KOPT-K1 (cell line): ENCODE results near the gene FGFRL1.

Experiments used
- H3K27ac ChIP-seq: fragments of 200-600 bp; sonication (generic); 2 replicates; pipeline ENCODE4 v1.5.1; 2016; ENCODE audit warnings: antibody characterized with exemption, mild to moderate bottlenecking, low read depth, low read length; ENCODE audit not compliant: poor library complexity, severe bottlenecking
- H3K36me3 ChIP-seq: fragments of 200-600 bp; sonication (generic); 2 replicates; pipeline ENCODE4 v1.5.1; 2017; ENCODE audit warnings: antibody characterized with exemption, mild to moderate bottlenecking, low read length, moderate library complexity; ENCODE audit not compliant: insufficient read depth
- H3K9me3 ChIP-seq: fragments of 200-600 bp; sonication (generic); 2 replicates; pipeline ENCODE4 v1.5.1; 2017; ENCODE audit warnings: antibody characterized with exemption, low read length, mild to moderate bottlenecking; ENCODE audit not compliant: insufficient read depth, poor library complexity, severe bottlenecking

Gene FGFRL1, protein sequence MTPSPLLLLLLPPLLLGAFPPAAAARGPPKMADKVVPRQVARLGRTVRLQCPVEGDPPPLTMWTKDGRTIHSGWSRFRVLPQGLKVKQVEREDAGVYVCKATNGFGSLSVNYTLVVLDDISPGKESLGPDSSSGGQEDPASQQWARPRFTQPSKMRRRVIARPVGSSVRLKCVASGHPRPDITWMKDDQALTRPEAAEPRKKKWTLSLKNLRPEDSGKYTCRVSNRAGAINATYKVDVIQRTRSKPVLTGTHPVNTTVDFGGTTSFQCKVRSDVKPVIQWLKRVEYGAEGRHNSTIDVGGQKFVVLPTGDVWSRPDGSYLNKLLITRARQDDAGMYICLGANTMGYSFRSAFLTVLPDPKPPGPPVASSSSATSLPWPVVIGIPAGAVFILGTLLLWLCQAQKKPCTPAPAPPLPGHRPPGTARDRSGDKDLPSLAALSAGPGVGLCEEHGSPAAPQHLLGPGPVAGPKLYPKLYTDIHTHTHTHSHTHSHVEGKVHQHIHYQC

DNA sequence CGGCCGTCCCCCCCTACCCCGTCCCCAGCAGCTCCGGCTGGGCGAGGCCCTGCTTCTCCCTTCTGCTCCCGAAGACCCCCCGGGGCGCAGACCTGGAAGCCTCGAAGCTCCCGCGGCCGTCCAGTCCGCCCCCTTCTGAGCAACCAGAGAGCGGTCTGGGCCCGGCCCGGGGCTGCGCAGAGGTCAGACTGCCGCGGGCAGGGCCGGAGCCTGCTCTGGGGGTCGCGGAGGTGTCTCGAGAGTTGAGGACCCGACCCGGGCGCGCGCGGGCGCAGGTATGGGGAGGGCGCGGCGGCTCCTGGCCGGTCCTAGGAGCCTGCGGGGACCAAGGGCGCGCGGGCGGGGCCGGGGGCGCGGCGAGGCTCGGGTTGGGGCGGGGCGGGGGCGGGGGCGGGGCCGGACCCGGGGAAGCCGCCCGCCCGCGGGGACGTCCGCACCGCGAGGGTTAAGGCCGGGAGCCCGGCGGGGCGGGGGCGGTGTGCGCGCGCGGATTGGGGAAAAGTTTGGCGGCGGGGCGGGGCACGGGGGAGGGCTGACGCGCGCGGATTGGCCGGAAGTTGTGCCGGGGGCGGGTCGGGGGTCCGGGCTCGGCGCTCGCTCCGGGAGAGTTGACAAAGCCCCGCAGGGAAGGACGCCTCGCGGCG lies at the start of gene FGFRL1:
Gene FGFRL1, plus strand, starts transcription at position 605 of the 644 bp plus-strand sequence. CDS start 860 bp downstream, outside the sequence.
- Histone ChIP-seq H3K27ac (no peak within 1 kb of the TSS), H3K9me3 (no peaks in the 10 kb centered on the region), H3K36me3 (no peaks in the 10 kb centered on the region)

DNA sequence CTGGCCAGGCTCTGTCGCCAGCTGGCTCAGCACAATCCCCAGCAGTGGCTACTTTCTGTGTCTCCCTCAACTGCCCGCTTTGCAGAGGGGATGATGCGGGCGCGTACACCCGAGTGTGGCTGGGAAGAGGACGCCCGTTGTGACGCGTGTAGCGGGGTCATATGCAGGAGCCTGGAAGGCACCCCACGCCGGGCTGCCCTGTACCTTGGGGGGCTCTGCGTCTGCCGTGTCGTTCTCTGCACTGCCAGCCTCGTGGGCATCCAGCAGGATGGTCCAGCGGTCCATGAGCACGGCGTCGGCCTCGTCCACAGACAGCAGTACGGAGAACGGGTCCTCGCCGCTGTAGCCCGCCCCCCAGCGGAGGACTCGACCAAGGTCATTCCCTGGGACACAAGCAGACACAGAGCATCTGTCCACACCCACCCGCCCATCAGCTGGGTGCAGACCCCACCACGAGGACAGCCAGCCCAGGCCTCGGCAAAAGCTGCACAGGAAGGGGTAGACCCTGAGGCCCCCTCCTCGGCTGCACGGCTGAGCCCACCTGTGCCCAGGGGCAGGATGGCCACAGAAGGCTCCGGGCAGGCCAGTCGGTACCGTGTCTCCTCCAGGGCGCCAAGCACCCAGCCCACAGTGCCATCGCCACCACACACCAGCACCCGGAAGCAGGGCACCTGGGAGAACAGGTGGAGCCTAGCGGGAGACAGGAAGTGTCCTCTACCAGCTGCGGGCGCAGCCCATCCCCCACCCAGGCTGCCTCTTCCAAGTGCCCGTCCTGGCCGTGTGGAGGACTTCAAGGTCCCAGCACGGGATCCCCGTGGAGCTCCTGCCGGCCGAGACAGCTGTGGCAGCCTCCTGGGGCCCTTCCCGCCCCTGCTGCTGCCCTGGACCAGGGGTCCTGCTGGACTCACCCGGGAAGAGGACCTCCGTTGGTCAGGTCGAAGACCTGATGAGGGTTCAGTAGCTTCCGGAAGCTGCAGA lies 48.9 kb upstream of the FGFRL1 start:
- Histone ChIP-seq H3K36me3 (peaks cover 93% of the 10 kb centered on the region), H3K9me3 (no peaks in the 10 kb centered on the region), H3K27ac (no peak overlapping the region)

DNA sequence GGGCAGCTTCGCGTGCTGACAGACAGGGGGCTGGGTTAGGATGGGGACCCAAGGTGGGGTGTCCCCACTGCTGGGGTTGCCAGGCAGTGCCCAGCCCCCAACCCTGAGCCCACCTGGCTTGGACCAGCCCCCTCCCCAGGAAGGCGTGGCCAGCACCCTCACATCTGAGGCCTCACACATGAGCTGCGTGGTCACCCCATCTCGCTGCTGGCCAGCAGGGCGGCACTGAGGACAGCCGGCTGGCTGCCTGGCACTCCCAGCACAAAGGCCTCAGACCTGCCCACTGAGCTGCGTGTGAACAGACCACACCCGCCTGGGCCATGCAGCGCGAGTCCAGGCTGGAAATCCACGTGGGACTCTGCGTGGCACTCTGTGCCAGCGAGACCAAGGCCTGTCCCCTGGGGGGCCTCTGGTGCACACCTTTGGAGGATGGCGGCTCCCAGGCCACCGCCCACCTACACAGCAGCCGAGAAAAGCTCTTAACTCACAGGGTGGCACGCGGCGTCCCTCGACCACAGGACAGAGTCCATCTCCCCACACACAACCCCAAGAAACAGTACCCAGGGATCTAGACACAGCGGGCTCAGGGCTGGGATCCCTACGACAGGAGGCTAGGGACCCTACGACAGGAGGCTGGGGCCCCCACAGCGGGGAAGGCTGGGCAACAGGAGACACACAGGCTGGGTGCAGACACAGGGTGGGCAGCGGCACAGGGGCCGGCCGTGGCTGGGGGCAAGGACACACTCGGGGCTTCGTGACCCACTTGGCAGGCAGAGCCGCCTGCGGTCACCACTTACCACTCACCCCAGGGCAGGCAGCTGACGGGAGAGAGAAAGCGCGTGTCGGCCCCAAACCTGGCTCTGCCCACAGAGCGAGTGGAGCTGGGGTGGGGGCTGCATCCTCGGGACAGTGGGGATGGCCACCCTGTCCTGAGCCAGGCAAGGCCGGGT lies 47.9 kb upstream of the FGFRL1 start:
- no peaks in the 10 kb centered on the region for H3K9me3 ChIP-seq
- H3K27ac ChIP-seq: no peak overlapping the region
- H3K36me3 ChIP-seq: peaks cover 83% of the 10 kb centered on the region

DNA sequence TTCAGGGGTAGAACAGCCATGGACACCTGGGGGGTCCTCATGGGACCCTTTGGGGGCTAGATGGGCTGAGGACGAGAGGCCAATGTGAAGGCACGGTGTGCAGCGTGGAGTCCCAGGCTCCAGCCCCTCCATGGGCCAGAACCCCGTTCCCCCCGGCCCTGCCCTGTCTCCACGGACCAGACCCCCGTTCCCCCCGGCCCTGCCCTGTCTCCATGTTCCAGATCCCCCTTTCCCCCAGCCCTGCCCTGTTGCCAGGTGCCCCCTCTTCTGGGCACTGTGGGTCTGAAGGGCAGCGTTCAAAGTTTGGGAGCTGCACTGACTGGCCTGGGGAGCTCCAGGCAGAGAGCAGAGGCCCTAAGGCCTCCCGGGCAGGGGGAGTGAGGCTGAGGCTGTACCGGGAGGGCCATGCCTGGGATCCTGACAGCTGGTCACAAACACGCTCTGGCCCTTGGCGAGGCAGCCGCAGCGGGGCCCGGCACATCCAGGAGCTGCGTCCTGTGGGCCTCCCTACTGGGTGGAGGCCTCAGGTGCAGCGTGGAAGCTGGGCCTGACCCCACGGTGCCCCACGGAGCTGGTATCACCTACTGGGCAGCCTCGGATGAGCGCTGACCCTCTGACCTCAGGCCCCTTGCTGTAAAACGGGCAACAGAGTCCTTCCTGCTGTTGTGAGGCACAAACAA lies 46.9 kb upstream of the FGFRL1 start:
- Histone ChIP-seq H3K27ac (no peak overlapping the region), H3K36me3 (peaks cover 73% of the 10 kb centered on the region), H3K9me3 (no peaks in the 10 kb centered on the region)

DNA sequence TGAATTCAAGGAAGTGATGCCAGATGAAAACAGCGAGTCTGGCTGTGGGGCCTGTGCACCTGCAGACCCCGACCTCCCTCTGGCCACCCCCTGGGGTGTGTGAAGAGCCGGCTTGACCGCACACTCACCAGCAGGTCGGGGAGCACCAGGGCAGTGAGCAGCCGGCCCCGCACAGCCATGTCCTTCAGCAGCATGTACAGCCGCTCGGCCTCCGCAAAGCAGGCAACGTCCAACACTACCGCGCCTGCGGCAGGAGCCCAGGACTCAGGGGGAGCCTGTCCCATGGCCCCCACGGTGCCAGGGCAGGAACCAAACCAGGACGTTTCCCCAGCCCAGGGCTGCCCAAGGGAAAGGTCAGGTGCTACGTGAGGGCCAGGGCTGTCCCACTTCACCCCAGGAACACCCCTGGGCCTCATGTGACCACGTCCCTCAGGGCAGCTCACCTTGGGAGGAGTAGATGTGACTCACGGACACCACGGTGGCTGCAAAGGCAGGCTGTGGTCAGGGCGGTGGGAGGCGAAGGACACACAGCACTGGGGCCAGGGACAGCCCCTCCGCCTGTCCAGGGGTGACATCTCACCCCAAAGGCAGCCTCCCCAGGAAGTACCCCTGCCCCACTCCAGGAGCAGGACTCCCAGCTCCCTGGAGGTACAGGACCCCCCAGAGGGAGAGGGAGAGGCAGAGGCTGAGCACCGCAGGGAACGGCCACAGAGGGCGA lies 46.2 kb upstream of the FGFRL1 start:
- Histone ChIP-seq H3K27ac (no peak overlapping the region), H3K9me3 (no peaks in the 10 kb centered on the region), H3K36me3 (peaks cover 66% of the 10 kb centered on the region)

DNA sequence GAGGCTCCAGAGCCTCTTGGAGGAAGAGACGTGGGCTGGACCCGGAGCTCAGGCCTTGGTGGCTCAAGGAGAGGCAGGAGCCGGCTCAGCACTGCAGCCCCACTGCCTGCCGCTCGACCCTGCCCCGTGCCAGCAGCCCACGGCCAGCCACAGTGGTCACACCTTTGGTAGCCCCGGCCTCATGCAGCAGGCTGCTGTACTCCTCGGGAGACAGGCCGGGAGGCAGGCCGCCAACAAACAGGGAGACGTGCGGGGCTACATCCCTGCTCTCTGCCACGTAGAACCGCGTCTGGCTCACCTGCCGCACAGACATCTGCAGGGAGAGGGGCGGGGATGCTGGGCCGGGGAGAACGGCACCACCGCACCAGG lies 45.7 kb upstream of the FGFRL1 start:
- no peaks in the 10 kb centered on the region for H3K9me3 ChIP-seq
- peaks cover 61% of the 10 kb centered on the region for H3K36me3 ChIP-seq
- H3K27ac ChIP-seq: no peak overlapping the region

DNA sequence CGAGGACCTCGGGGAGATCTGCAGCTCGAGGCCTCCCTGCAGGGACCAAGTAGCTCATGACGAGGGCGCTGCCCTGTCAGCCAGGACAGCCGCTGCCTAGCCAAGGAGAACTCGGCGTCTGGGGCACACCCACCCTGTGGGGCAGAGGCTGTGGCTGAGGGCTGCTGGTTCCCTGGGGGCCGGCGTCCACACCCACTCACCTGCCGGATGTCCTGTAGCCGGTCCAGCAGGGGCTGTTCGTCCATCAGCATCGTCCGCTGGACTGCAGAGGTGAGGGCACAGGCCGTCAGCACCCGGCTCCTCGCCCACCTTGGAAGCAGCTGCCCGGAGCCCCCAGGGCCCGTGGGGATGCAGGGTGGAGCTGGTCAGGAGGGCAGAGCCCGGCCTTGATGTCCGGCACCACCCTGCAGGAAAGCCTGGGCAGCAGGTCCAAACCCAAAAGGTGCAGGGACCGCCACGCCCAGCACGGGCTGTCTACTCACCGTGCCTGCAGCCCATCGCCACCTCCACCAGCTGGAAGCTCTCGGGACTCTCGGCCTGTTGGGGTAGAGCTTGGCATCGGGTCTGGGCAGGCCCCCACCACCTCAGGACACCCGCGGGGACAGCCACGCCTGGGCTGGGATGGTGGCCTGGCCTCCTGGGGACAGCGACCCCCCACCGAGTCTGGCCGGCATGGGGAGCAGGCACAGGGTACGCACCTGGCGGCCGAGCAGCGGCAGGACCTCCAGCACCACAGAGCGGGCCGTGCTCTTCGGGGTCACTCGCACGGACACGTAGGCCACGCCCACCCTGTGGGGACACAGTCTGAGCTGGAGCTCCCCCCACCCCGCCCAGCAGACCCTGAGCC lies 44.9 kb upstream of the FGFRL1 start:
- H3K9me3 ChIP-seq: no peaks in the 10 kb centered on the region
- peaks cover 53% of the 10 kb centered on the region for H3K36me3 ChIP-seq
- no peak overlapping the region for H3K27ac ChIP-seq

DNA sequence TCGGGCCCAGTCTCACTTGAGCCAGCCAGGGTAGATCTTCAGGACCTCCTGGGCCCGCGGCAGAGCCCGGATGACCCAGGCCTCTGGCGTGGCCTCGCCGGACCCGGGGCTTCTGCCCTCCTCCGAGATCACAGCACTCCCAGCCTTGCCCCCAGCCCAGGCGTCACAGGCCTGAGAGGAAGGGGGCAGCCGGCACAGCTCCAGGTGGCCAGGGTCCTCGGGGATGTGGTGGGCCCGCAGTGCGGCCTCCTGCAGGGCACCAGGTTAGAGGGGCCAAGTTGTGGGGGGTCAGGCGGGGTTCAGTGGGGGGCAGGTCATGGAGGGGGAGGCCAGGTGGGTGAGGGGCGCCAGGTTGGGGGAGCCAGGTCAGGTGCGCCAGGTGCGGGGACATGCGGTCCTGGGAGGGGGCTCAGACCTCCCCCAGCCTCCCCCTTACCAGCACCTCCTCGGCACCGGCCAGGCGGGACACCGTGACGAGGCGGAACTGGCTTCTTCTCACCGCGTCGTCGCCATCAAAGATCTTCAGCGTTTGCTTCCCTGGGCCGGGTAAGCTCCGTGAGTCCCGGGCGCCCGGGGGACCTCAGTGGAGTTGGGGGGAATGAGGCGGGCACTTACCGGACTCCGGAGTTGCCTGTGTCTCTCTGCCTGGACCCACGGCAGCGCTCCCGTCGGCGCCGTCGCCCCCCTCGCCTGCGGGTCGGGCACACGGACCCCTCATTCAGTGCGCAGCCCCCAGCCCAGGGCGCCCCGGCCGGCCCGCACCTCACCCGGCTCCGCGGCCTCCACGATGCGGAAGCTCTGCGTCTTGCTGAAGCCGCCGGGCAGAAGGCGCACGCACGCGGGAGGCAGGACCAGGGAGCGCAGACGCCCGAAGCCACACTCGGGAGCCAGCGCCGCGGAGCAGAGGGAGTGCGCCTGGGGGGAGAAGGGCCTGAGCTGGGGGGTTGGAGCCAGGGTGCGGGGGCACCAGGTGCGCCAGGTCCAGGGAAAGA lies 44.0 kb upstream of the FGFRL1 start:
- H3K9me3 ChIP-seq: no peaks in the 10 kb centered on the region
- H3K36me3 ChIP-seq: peaks cover 46% of the 10 kb centered on the region
- no peak overlapping the region for H3K27ac ChIP-seq

DNA sequence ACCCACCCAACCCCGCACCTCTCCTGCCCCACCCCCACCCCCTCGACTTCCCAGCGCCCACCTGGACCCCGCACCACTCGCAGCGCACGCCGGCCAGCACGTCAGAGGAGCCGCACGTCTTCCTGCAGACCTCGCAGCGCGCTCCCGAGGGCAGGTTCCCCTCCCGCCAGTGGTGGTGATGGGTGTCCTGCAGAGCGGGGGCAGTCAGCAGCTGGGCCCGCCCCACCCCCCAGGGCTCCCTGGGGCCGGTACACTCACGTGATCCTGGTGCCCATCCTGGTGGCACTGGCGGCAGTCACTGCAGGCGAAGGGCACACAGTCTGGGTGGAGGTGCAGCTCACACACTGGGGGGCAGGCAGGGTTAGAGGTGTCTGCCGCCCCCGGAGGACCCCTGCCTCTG lies 43.2 kb upstream of the FGFRL1 start:
- Histone ChIP-seq H3K9me3 (no peaks in the 10 kb centered on the region), H3K36me3 (peaks cover 37% of the 10 kb centered on the region), H3K27ac (no peak overlapping the region)

DNA sequence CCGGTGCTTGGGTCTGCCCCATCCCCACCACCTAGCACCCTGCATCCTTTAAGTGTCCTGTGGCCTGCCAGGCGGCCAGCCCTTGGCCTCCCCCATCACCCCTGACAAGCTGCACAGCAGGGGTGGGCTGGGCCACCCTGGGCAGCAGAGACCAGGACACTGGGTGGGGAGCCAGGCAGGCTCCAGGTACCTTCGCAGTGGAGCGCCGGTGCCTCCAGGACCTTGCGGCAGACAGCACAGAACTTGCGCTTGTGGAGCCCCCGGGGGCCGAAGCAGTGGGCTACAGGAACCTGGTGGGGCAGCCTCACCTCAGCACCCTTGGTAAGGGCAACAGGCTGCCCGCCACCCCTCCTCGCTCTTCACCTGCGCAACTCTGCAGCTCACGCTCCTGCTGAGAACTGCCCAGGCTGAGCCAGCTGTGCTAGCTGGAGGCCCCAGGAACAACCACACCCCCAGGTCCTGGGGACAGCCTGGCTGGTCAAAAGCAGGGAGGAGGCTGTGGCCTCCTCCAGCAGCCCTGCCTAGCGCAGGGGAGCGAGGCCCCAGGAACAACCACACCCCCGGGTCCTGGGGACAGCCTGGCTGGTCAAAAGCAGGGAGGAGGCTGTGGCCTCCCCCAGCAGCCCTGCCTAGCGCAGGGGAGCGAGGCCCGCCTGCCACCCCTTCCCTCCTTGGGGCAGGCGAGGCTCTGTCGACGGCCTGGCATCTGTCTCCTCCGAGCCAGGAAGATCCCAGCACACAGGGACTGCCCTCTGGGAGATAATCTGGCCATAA lies 42.6 kb upstream of the FGFRL1 start:
- Histone ChIP-seq H3K27ac (no peak overlapping the region), H3K9me3 (no peaks in the 10 kb centered on the region), H3K36me3 (peaks cover 33% of the 10 kb centered on the region)
